HUES48 (cell line): ENCODE results near the gene PRTFDC1.

Source experiments
- H3K27ac ChIP-seq: one replicate; pipeline ENCODE4 v1.7.0; 2013; ENCODE audit warnings: low read depth, low read length, inconsistent platforms
- H3K27me3 ChIP-seq: 2 replicates; pipeline ENCODE4 v1.6.1; 2013; ENCODE audit warnings: mild to moderate bottlenecking, low read length; ENCODE audit not compliant: control insufficient read depth, insufficient read depth
- H3K36me3 ChIP-seq: 2 replicates; pipeline ENCODE4 v1.6.1; 2013; ENCODE audit warnings: low read length; ENCODE audit not compliant: control insufficient read depth, insufficient read depth
- H3K4me1 ChIP-seq: 2 replicates; pipeline ENCODE4 v1.6.1; 2013; ENCODE audit warnings: mild to moderate bottlenecking, low read length; ENCODE audit not compliant: control insufficient read depth, insufficient read depth
- H3K4me3 ChIP-seq: 2 replicates; pipeline ENCODE4 v1.5.1; 2013; ENCODE audit warnings: mild to moderate bottlenecking, low read depth, low read length
- H3K9ac ChIP-seq: 2 replicates; pipeline ENCODE4 v1.6.1; 2013; ENCODE audit warnings: mild to moderate bottlenecking, low read depth, low read length, moderate library complexity
- H3K9me3 ChIP-seq: 2 replicates; pipeline ENCODE4 v1.6.1; 2013; ENCODE audit warnings: low read length; ENCODE audit not compliant: control insufficient read depth, insufficient read depth

PRTFDC1 gene

DNA sequence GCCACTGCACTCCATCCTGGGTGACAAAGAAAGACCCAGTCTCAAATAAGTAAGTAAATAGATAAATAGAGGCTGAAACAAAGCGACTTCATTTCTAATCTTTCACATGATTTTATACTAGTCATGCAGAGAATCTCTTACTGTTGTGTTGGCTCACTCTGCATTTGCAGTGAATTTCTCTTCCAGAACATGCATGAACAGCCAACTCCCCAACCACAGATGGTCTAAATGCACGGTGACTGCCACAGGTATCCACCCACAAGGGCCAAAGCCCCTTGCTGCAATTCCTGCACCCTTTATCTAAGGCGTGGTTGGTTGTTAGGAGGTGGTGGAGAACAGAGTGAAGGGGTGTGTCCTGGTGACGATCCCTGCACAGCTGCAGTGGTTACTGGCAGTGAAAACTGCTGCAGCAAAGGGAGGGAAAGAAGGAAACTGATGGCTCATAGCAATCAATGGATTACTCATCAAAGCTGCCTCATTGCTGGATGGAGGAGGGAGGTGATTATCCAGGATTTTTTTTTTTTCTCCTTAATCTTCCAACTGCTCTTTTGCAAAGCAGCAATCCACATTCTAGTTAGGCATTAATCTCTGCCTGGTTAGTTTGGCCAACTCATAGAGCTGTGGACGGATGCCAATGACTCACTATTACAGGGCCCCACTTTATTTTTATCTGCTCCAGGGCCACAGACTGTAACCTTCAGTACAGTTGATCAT is 50.6 kb downstream of the PRTFDC1 start:
- Histone ChIP-seq H3K27me3 (no peaks in the 10 kb centered on the region), H3K27ac (no peak overlapping the region), H3K4me1 (no peaks in the 10 kb centered on the region), H3K9ac (no peak overlapping the region), H3K4me3 (no peak overlapping the region), H3K9me3 (no peaks in the 10 kb centered on the region), H3K36me3 (no peaks in the 10 kb centered on the region)

DNA sequence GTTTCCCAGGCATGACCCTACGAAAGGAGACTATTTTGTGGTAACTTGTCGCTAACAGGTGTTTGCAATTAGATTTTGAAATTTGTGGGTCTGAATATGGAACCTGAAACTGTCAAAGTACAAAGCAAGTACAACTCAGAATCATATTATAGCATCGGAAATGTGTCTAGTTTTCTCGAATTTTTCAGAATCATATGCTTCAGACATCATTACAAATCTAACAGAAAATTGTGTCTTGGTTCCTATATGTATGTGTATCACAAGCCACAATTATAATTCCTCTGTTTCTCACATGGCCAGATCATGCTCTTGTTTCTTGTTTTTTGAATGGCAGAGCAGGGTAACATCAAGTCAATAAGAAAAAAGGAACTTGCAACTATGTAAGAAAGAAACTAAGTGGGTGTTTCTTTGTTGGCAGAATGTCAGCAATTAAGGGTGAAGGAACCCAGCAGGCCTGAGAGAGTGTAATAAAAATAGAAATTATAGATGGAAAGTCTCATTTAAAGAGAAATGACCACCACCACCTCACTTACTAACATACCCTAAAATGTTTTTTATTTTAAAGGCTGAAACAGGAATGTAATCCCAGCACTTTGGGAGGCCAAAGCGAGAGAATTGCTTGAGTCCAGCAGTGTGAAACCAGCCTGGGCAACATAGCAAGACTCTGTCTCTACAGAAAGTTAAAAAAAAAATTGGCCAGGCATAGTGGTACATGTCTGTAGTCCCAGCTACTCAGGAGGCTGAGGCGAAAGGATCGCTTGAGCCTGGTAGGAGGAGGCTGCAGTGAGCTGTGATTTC is 51.3 kb downstream of the PRTFDC1 start:
- Histone ChIP-seq H3K9ac (no peak overlapping the region), H3K27ac (no peak overlapping the region), H3K9me3 (no peaks in the 10 kb centered on the region), H3K27me3 (no peaks in the 10 kb centered on the region), H3K4me3 (no peak overlapping the region), H3K4me1 (no peaks in the 10 kb centered on the region), H3K36me3 (no peaks in the 10 kb centered on the region)

- H3K9me3 ChIP-seq = no peaks in the 10 kb centered on the region
- H3K27ac ChIP-seq = no peak overlapping the region
- no peaks in the 10 kb centered on the region for H3K4me1 ChIP-seq
Measured at GRCh38 chr10:24899571-24899970, 52.8 kb downstream of the PRTFDC1 start.

GRCh38 chr10:24898501-24898900 is 53.9 kb downstream of the PRTFDC1 start:
- Histone ChIP-seq H3K27ac (no peak overlapping the region), H3K36me3 (no peaks in the 10 kb centered on the region), H3K9me3 (no peaks in the 10 kb centered on the region), H3K9ac (no peak overlapping the region), H3K4me1 (no peaks in the 10 kb centered on the region), H3K4me3 (no peak overlapping the region), H3K27me3 (no peaks in the 10 kb centered on the region)

More at GRCh38 chr10:24899571-24899970, 52.8 kb downstream of the PRTFDC1 start:
- H3K36me3 ChIP-seq = no peaks in the 10 kb centered on the region
- no peak overlapping the region for H3K4me3 ChIP-seq
- H3K9ac ChIP-seq = no peak overlapping the region
- H3K27me3 ChIP-seq = no peaks in the 10 kb centered on the region

DNA sequence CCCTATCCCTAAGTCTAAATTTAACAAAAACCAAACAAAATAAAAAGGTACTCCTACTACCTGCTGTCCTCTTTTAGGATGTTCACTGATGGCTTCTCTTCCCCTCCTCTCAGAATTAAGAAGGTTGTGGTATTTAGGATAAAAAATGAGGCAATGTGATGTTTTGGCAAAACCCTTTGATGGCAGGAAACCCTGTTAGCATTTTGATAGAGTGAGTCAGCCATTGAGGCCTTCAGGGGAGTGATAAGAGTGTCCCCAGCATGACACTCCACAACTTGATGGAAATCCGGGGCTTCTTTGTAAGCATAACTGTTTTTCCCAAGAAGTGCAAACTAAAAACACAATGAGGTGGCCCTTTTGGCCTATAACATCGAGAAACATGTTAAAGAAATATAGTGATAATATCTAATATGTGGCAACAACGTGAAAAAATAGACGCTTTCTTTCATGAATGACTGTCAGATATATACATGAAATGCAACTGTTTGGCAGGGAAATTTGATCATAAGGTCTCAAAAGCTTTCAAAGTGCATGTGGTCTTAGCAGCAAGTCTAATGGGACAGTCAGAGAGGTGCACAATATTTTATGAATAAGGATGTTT is 55.0 kb downstream of the PRTFDC1 start:
- no peaks in the 10 kb centered on the region for H3K27me3 ChIP-seq
- H3K4me1 ChIP-seq = no peaks in the 10 kb centered on the region
- H3K9ac ChIP-seq = no peak overlapping the region
- no peaks in the 10 kb centered on the region for H3K9me3 ChIP-seq
- no peak overlapping the region for H3K4me3 ChIP-seq
- H3K27ac ChIP-seq = peak overlapping the region; percentile 73
- H3K36me3 ChIP-seq = no peaks in the 10 kb centered on the region

- Histone ChIP-seq H3K9ac (no peak overlapping the region), H3K36me3 (no peaks in the 10 kb centered on the region), H3K9me3 (no peaks in the 10 kb centered on the region), H3K4me3 (no peak overlapping the region), H3K27ac (no peak overlapping the region), H3K4me1 (no peaks in the 10 kb centered on the region), H3K27me3 (no peaks in the 10 kb centered on the region)
Measured at GRCh38 chr10:24894728-24895127, 57.7 kb downstream of the PRTFDC1 start.

DNA sequence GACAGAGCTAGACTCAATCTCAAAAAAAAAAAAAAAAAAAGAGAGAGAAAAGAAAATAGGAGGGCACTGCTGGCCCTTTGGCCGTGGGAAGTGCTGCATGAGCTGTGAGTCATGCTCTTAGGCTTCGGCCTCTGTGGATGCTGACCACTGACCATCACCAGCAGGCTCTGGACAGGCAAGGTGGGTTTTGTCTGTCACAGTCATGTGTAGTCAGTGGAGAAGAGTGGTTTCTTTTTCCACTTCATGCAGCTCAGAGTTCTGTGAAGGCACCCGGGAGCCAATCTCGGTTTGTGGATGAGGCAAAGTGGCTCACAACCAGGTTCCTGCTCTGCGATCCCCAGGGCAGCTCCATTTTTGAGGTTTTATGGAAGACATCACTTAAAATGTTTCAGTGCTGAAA is 58.1 kb downstream of the PRTFDC1 start:
- H3K36me3 ChIP-seq = no peaks in the 10 kb centered on the region
- no peak overlapping the region for H3K9ac ChIP-seq
- no peaks in the 10 kb centered on the region for H3K27me3 ChIP-seq
- H3K4me1 ChIP-seq = no peaks in the 10 kb centered on the region; the same call in 1 of the 2 replicates
- H3K27ac ChIP-seq = no peak overlapping the region
- H3K4me3 ChIP-seq = no peak overlapping the region
- no peaks in the 10 kb centered on the region for H3K9me3 ChIP-seq

- Histone ChIP-seq H3K4me3 (no peak overlapping the region), H3K9ac (no peak overlapping the region), H3K36me3 (no peaks in the 10 kb centered on the region), H3K4me1 (no peaks in the 10 kb centered on the region; the same call in 1 of the 2 replicates), H3K27me3 (no peaks in the 10 kb centered on the region), H3K27ac (no peak overlapping the region), H3K9me3 (no peaks in the 10 kb centered on the region)
Measured at GRCh38 chr10:24893127-24893526, 59.3 kb downstream of the PRTFDC1 start.

DNA sequence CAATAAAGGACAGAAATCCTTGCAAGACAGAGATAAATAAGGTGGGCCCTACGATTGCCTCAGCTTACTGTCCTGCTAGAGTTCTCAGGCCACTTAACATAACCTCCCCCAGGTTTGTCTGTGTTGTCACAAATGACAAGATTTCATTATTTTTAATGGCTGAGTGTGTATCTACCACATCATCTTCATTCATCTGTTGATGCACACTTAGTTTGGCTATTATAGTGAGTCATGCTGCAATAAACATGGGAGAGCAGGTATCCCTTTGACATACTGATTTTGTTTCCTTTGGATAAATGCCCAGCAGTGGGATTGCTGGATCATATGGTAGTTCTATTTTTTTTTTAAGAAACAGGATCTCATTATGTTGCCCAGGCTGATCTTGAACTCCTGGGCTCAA is 60.6 kb downstream of the PRTFDC1 start:
- H3K27ac ChIP-seq = no peak overlapping the region
- no peaks in the 10 kb centered on the region for H3K36me3 ChIP-seq
- no peak overlapping the region for H3K4me3 ChIP-seq
- no peak overlapping the region for H3K9ac ChIP-seq
- no peaks in the 10 kb centered on the region for H3K27me3 ChIP-seq
- H3K9me3 ChIP-seq = no peaks in the 10 kb centered on the region
- H3K4me1 ChIP-seq = no peaks in the 10 kb centered on the region; the same call in 1 of the 2 replicates

- Histone ChIP-seq H3K4me3 (no peak overlapping the region), H3K27me3 (no peaks in the 10 kb centered on the region), H3K27ac (no peak overlapping the region), H3K4me1 (peaks cover 5% of the 10 kb centered on the region), H3K9ac (no peak overlapping the region), H3K9me3 (no peaks in the 10 kb centered on the region), H3K36me3 (no peaks in the 10 kb centered on the region)
Measured at GRCh38 chr10:24889639-24890038, 62.8 kb downstream of the PRTFDC1 start.

DNA sequence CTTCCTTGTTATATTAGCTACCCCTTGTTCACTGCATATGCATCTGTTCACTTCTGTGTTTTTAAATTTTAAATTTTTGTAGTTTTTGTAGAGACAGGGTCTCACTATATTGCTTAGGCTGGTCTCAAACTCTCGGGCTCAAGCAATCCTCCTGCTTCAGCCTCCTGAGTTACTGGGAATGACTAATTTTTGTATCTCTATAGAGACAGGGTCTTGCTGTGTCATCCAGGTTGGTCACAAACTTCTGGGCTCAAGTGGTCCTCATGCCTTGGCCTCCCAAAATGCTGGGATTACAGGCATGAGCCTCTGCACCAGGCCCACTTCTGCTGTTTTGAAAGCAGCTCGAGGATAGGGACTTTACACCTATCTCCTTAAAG is 64.6 kb downstream of the PRTFDC1 start:
- no peak overlapping the region for H3K27ac ChIP-seq
- no peak overlapping the region for H3K9ac ChIP-seq
- H3K9me3 ChIP-seq = no peaks in the 10 kb centered on the region
- H3K4me3 ChIP-seq = no peak overlapping the region
- no peaks in the 10 kb centered on the region for H3K36me3 ChIP-seq
- peaks cover 15% of the 10 kb centered on the region for H3K4me1 ChIP-seq
- no peaks in the 10 kb centered on the region for H3K27me3 ChIP-seq
